Panc1 (cell line): ENCODE results near the gene INCENP. TPM values are rescaled to one million over a fixed set of nuclear protein-coding genes. Genes with fewer than 3 reads are reported as not detected.
A peak's percentile ranks its signal among the peaks of the same experiment; 100 is the strongest.

Source experiments
- ATAC-seq: fragments of 200-7000 bp; cut with Tn5 transposase; 2 replicates; pipeline ENCODE4 v1.9.1; 2020; ENCODE audit warnings: mild to moderate bottlenecking, moderate library complexity
- BruUV-seq: library from RNA; stranded (reverse); fragments of 400-500 nt; replicated peaks from 2 replicates; lab custom pipeline; 2021; lab: Mats Ljungman, UMichigan
- CTCF ChIA-PET: fragments of 300-600 bp; sonication (Branson Sonifier 250); formaldehyde crosslinking; loops from one replicate; lab custom pipeline; 2022; ENCODE audit warnings: antibody characterized with exemption; lab: Charles Lee
- POLR2A ChIA-PET: fragments of 300-600 bp; sonication (Branson Sonifier 250); formaldehyde crosslinking; loops from one replicate; lab custom pipeline; 2022; ENCODE audit warnings: antibody characterized with exemption; lab: Charles Lee
- DNase-seq: peaks from one replicate; pipeline ENCODE4 v3.0.0-alpha.2; 2010; ENCODE audit warnings: low read depth, low spot score
- H3K27ac ChIP-seq: 2 replicates; pipeline ENCODE4 v1.5.1; 2011; ENCODE audit warnings: mild to moderate bottlenecking, low read length, inconsistent platforms
- H3K27me3 ChIP-seq: fragments of 200-500 bp; sonication (Bioruptor generic); 2 replicates; pipeline ENCODE4 v1.6.0; 2014; ENCODE audit warnings: low read length, inconsistent platforms; ENCODE audit not compliant: control insufficient read depth, insufficient read depth
- H3K36me3 ChIP-seq: fragments of 200-500 bp; sonication (Bioruptor generic); 2 replicates; pipeline ENCODE4 v1.5.1; 2014; ENCODE audit warnings: inconsistent platforms, mild to moderate bottlenecking, low read length, moderate library complexity; ENCODE audit not compliant: control insufficient read depth, insufficient read depth
- H3K4me1 ChIP-seq: 2 replicates; pipeline ENCODE4 v1.5.1; 2011; ENCODE audit warnings: inconsistent platforms, mild to moderate bottlenecking, low read length, moderate library complexity; ENCODE audit not compliant: control insufficient read depth, insufficient read depth
- H3K4me3 ChIP-seq, 2 experiments: 2 replicates each; pipeline ENCODE4 v1.5.1; 2011 to 2012; ENCODE audit warnings: low read depth in 2 of 2, low read length in 2 of 2, mild to moderate bottlenecking in 2 of 2, inconsistent platforms in 1 of 2, moderate library complexity in 1 of 2
- H3K9me3 ChIP-seq: fragments of 200-500 bp; sonication (Bioruptor generic); 2 replicates; pipeline ENCODE4 v1.5.1; 2014; ENCODE audit warnings: low read depth, mild to moderate bottlenecking, inconsistent platforms, low read length, moderate library complexity; ENCODE audit not compliant: control insufficient read depth, insufficient read depth
- POLR2AphosphoS5 ChIP-seq: IDR thresholded peaks from 2 replicates; pipeline ENCODE4 v1.6.1; 2012; ENCODE audit warnings: mild to moderate bottlenecking, low read depth, low read length, moderate library complexity
- SIN3A ChIP-seq: IDR thresholded peaks from 2 replicates; pipeline ENCODE4 v1.6.1; 2012; ENCODE audit warnings: low read depth, mild to moderate bottlenecking, low read length, moderate library complexity, borderline replicate concordance; ENCODE audit not compliant: insufficient read depth
- TCF7L2 ChIP-seq: IDR thresholded peaks from 2 replicates; pipeline ENCODE4 v1.6.1; 2011; ENCODE audit warnings: mild to moderate bottlenecking, low read depth, low read length, inconsistent platforms
- in situ Hi-C: cut with HindIII; loops from 2 replicates; pipeline ENCODE4 v1.10.0; 2016; ENCODE audit warnings: low sequenced_read_pairs, low pct_unique_long_range_greater_than_20kb
- intact Hi-C: fragments of 100-400 bp; cut with micrococcal nuclease; formaldehyde crosslinking; loops from one replicate; pipeline ENCODE4 v1.10.0; 2022; ENCODE audit not compliant: unreplicated experiment
- total RNA-seq: library from RNA; stranded (reverse); gene quantifications from one replicate; pipeline ENCODE4 v1.2.1, GENCODE V29; 2021; ENCODE audit not compliant: unreplicated experiment
- TF ChIP-seq, protein P1 (sequence below), 2 experiments: IDR thresholded peaks; 2 replicates each; pipeline ENCODE4 v1.6.1; 2011 to 2012; ENCODE audit warnings: low read depth in 2 of 2, control low read depth in 1 of 2, low read length in 1 of 2, mild to moderate bottlenecking in 1 of 2, moderate library complexity in 1 of 2; ENCODE audit not compliant: insufficient read depth in 1 of 2
- TF ChIP-seq, protein P2 (sequence below): fragments of 450-650 bp; IDR thresholded peaks from 2 replicates; pipeline ENCODE4 v1.5.1; 2017; ENCODE audit warnings: mild to moderate bottlenecking

INCENP gene
- total RNA-seq, 1 experiment from 2014 or later = 81.5 TPM

DNA sequence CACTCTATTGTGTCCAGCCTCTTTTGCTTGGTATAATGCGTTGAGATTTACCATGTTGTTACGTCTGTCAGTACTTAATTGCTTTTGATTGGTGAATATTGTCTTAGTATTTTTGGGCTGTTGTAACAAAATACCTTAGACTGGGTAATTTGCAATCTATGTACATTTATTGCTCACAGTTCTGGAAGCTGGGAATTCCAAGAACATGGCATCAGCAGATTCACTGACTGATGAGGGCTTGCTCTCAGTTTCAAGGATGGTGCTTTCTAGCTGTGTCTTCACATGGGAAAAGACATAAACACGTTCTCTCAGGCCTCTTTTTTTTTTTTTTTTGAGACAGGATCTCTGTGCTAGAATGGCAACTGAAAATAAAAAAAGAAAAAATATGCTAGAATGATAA is 46.7 kb upstream of the INCENP start:
- no peak overlapping the region for H3K4me3 ChIP-seq
- no peaks in the 10 kb centered on the region for H3K27me3 ChIP-seq
- ChIA-PET CTCF (interaction anchor here (0.5 kb wide), 1 partner anchor 129 kb away, joined by 3 read pairs; no protein-coding TSS in a partner anchor), POLR2A (interaction anchor here (0.7 kb wide), 1 partner anchor 970 kb away, joined by 9 read pairs; no protein-coding TSS in a partner anchor)
- intact Hi-C loops (no loop called here), in situ Hi-C loops (no loop called here)
- no peaks in the 10 kb centered on the region for H3K36me3 ChIP-seq
- H3K27ac ChIP-seq = no peak overlapping the region
- BruUV-seq = no TSS peak
- no peak for ATAC-seq
- TF ChIP-seq TCF7L2 (no peak), POLR2AphosphoS5 (no peak), SIN3A (no peak)
- TF ChIP-seq, protein P1, sequence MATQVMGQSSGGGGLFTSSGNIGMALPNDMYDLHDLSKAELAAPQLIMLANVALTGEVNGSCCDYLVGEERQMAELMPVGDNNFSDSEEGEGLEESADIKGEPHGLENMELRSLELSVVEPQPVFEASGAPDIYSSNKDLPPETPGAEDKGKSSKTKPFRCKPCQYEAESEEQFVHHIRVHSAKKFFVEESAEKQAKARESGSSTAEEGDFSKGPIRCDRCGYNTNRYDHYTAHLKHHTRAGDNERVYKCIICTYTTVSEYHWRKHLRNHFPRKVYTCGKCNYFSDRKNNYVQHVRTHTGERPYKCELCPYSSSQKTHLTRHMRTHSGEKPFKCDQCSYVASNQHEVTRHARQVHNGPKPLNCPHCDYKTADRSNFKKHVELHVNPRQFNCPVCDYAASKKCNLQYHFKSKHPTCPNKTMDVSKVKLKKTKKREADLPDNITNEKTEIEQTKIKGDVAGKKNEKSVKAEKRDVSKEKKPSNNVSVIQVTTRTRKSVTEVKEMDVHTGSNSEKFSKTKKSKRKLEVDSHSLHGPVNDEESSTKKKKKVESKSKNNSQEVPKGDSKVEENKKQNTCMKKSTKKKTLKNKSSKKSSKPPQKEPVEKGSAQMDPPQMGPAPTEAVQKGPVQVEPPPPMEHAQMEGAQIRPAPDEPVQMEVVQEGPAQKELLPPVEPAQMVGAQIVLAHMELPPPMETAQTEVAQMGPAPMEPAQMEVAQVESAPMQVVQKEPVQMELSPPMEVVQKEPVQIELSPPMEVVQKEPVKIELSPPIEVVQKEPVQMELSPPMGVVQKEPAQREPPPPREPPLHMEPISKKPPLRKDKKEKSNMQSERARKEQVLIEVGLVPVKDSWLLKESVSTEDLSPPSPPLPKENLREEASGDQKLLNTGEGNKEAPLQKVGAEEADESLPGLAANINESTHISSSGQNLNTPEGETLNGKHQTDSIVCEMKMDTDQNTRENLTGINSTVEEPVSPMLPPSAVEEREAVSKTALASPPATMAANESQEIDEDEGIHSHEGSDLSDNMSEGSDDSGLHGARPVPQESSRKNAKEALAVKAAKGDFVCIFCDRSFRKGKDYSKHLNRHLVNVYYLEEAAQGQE (IDR thresholded peaks at IDR 0.05; ENCODE audit: insufficient read depth in 1 of 2, low read depth in 2 of 2, low read length in 1 of 2) = no peak
- TF ChIP-seq, protein P2, sequence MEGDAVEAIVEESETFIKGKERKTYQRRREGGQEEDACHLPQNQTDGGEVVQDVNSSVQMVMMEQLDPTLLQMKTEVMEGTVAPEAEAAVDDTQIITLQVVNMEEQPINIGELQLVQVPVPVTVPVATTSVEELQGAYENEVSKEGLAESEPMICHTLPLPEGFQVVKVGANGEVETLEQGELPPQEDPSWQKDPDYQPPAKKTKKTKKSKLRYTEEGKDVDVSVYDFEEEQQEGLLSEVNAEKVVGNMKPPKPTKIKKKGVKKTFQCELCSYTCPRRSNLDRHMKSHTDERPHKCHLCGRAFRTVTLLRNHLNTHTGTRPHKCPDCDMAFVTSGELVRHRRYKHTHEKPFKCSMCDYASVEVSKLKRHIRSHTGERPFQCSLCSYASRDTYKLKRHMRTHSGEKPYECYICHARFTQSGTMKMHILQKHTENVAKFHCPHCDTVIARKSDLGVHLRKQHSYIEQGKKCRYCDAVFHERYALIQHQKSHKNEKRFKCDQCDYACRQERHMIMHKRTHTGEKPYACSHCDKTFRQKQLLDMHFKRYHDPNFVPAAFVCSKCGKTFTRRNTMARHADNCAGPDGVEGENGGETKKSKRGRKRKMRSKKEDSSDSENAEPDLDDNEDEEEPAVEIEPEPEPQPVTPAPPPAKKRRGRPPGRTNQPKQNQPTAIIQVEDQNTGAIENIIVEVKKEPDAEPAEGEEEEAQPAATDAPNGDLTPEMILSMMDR = no peak
- DNase-seq = no peak
- H3K4me1 ChIP-seq = peaks cover 5% of the 10 kb centered on the region; the same call in 1 of the 2 replicates
- no peaks in the 10 kb centered on the region for H3K9me3 ChIP-seq

DNA sequence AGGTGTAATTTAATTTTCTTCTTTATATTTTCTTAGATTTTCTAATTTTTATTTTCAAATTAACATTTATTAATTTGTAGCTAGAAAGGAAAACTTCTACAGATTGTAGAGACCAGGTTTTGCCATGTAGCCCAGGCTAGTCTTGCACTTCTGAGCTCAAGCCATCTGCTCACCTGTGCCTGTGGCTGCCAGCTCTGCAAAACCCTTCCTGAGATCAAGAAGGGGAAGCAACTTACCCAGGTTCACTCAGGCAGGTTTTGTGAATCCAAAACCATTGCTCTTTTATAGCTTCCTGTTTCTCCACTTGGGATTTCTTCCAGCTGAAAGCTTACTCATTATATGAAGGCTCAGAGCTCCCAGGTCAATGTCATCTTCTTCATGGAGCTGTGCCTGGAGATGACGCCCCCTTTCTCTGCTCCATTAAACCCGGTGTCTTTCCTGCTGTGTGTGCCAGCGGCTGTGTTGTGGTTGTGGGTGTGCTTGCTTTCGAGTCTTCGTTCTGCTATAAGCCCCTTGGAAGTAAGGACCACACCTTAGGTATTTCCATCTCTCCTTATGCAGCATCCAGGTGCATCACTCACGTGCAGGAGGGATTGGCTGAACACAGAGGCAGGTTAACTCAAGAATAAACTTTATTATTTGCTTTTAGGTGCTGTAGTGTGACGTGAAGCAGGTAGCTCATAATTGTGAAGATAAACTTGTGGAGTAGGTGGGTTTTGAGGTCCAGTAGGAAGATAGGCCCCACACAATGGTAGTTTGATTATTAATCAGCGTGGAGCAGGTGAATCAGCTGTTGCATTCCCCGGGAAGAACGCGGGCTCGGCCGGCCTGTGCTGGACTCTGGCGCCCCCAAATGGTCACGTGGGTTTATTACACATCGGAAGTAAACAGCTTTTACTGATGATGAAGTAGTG is 42.2 kb upstream of the INCENP start:
- H3K4me3 ChIP-seq = peak overlapping the region in 1 of 2 experiments; percentile 25; a peak in 2 of 4 replicates
- intact Hi-C loops (loop anchor here (1.0 to 5.0 kb wide), 3 partner anchors 110 to 185 kb away; no protein-coding TSS in a partner anchor), in situ Hi-C loops (no loop called here)
- DNase-seq (peak; percentile 39), ATAC-seq (peak; percentile 96)
- TF ChIP-seq POLR2AphosphoS5 = no peak
- TF ChIP-seq, protein P2 = peak; percentile 97
- H3K27ac ChIP-seq = no peak overlapping the region
- peaks cover 5% of the 10 kb centered on the region; the same call in 1 of the 2 replicates for H3K4me1 ChIP-seq
- 0 out of 2 replicates have a peak, but pooled peaks cover 3% of the 10 kb centered on the region for H3K9me3 ChIP-seq
- no peaks in the 10 kb centered on the region for H3K36me3 ChIP-seq
- CTCF ChIA-PET = interaction anchor here (0.5 to 2.7 kb wide), 21 partner anchors 20 to 285 kb away, joined by 3 to 72 read pairs (median 4); partner anchors contain the start of gene FTH1
- no peaks in the 10 kb centered on the region for H3K27me3 ChIP-seq
- BruUV-seq = no TSS peak
- POLR2A ChIA-PET = interaction anchor here (0.5 to 0.6 kb wide), 3 partner anchors 60 to 173 kb away, joined by 3 to 19 read pairs (median 4); no protein-coding TSS in a partner anchor
